Activated naive CD4-positive, alpha-beta T cell (primary cell): Measurements from ENCODE around the gene ATXN10.

Experiments used
- DNase-seq, 4 experiments: peaks; one replicate each; lab custom pipeline; 2025; lab: John Stamatoyannopoulos, UW

ATXN10 gene

DNA sequence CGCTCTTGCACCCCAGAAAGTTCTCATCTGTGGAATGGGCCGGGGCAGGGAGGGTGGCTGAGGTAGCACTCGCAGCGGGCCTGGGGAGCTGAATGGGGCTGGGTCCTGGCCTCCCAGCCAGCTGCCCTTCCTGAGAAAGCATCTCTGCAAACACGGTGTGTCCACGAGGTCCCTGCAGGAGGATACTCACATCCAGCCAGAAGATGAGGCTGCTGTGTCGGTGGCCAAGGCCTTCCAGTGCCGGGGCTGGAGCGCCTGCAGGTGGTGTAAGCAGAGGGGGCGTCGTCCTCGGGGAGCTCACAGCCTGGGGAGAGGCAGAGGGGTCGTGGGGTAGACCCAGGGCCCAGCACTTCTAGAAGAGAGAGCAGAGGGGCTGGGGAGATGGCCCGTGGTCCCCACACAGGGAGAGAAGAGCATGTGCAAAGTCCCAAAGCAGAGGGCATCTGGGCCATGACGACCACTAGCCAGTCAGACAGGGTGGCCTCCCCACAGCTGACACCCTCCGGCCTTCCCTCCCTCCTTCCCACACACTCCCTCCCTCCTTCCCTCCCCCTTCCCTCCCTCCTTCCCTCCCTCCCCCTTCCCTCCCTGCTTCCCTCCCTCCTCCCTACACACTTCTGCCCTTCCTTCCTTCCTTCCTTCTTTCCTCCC is 207.4 kb downstream of the ATXN10 start:
- no peak for DNase-seq

DNA sequence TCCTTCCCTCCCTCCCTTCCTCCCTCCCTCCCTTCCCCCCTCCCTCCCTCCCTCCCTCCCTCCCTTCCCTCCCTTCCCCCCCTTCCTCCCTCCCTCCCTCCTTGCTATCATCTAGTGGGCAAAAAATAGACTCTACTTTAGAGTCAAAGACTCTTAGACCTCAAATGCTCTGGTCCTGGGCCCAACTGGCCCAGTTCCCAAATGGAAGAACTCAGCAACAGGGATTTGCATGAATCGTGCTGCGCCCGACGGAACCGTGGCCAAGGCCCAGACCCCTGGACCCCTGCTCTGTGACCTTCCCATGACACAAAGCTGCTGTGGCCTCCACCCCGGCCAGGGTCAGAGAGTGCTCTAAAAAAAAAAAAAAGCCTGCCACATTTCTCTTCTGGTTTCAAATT is 207.9 kb downstream of the ATXN10 start:
- DNase-seq, result no peak

DNA sequence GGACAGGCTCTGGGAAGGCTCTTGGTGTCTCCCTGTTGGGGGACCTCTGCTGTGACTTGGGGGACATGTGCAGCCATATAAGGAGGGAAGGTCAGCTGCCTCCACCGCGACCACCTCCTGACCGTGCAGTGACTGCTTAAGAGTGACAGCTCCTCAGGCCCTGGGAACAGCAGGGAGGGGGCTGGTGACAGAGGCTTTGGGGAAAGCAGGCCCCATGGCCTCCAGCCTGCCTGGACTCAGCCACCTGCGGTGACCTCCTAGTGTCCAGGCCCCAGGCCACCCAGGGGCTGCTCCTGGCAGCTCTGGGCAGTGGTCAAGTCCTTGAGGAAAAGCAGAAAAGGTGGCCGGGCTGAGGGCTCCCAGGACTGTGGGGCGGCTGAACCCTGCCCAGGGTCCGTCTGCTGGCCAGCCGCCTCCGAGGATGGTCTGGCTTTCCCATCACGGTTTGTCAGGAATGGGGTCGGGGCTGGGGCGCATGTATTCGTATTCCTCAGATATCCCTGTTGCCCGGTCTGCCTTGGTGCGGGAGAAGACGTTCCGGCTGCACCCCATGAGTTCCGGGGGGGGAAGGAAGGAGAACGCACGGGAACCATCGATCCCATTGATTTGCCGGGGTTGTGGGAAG is 208.6 kb downstream of the ATXN10 start:
- no peak for DNase-seq

DNA sequence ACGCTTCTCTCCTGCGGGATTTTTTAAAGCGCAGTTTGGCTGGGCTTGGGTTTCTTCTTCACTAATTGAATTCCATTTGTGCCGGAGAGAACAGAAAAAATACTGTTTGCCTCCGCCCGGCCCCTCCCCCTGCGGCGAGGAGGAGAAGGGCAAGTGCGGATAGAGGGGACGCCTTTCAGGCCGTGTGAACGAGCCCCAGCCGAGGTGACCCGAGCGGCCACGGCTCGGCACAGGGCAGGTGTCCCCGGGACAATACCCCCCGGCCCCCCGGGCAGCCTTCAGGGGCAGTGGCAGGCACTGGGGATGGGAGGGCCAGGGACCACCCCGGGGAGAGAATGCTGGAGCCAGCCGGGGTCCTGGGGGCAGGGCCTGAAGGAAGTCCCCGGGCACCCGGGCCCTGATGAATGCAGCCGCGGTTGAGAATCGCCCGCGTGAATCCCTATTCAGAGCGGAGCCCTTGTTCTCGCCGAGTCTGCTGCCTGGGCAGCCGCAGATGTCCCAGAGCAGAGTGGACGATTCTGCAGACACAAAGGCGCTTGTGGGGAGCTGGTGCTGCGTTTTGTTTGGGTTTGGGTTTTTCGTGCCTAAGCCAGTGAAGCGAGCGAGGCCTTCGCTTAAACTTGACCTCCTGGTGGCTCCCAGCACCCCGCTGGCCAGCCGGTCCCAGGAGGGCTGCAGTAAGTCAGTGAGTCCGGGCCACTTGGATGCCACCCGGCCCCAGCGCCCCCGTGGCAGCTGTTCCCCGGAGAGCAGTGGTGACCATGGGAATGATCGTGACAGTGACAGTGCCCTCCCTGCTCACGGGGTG is 209.3 kb downstream of the ATXN10 start:
- DNase-seq, result no peak

DNA sequence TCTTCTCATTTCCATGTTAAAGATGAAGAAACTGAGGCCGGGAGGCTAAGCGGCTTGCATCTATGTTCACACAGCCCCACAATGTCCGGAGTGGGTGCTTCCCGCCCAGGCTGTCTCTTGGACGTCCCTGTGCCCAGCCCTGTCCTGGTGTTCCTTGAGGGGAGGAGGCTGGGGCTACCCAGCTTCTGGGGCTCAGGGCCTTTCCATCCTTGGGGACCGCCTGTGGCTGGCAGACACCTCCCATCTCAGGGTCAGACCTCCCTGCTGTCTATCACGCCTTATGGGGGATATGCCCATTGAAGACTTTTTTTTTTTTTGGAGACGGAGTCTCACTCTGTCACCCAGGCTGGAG is 209.9 kb downstream of the ATXN10 start:
- DNase-seq, result no peak

DNA sequence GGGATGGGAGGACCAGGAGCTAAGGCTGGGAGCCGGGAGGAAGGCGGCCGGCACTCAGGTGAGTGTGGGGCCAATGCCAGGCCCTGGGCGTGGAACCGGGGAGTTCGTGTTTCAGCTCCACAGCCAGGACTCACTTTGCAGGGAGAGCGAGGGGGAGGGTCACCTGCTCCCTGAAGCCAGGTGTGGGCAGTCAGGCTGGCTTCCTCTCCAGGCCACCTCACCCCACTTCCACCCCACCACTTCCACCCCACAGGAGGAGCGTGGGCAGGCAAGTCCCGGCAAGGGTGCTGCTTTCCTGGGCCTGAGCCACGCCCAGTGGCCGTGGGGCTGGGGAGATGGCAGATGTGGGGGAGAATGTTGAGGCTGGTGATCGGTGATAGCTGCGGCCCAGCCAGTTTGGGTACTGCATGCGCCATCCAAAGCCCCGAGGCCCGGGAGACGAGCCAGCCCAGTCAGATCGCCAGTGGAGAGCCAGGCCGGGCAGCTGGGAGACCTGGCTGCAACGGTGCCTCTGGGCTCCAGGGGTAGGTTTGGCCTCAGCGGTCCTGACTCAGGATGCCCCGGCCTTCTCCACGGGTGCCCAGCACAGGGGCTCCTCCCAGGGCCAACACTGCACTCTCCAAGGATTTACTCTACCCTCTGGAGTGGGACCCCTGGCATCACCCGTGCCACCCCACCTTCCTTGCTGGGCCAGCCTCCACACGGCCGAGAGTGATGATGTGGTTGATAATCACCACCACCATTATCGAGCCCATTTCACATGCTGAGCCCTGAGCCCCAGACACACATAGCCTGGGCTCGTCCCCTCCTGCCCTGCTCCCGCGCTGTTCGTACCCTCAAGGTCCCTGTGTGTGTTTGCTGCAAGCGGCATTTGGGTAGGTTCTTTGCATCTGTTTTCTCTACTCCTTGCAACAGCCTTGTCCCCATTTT is 211.5 kb downstream of the ATXN10 start:
- no peak for DNase-seq

DNA sequence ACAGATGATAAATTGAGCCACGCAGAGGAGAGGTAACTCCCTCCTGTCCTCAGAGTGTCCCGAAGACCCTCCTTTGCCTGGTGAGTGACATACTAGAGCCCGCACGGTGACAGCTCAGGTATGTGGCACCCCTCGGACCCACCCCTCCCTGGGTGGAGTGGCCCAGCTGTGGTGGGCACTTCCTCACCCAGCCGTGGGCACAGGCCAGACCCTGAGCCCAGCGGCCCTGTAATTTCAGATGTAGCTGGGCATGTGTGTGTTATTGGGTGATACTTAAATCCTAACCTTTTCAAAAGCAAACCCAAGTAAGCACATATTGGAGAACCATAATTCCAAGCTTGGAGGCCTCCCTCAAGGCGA is 212.2 kb downstream of the ATXN10 start:
- DNase-seq, result no peak

DNA sequence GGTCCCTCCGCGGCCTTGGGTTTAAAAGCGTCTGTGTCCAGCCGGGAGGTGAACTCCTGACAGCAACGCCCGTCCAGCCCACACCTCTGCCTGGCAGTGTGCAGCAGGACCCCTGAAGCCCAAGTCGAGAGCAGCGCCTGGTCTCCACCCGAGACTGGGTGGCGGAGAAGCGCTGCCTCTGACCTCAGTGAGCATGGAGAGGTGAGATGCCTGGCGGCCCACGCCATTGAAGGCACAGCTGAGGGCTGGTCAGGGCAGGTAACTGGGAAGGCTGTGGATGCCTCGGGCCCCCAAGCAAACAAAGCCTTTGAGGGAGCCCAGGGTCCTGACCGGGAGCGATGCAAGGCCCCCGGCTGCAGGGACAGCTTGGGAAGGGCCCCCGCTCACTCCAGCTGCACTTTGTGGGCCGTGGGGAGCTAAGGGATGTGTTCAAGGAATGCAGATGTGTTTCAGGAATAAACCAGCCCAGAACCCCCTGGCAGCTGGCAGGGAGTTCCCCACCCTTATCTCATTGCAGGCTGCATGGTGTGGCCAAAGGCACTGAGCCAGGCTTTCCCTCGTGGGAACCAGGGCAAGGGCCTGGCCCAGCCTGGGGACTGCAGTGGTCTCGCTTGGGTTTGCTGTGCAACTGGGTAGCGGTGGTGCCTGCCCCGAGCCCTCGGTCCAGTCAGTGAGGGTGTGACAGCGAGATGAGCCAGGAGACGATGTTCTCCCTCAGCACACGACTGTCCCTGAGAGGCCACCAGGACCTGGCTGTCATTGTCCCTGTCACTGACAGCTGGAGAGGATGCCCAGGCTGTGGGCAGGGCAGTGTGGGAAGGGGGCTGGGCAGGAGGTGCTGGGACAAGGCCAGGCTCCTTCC is 212.8 kb downstream of the ATXN10 start:
- DNase-seq, result no peak

DNA sequence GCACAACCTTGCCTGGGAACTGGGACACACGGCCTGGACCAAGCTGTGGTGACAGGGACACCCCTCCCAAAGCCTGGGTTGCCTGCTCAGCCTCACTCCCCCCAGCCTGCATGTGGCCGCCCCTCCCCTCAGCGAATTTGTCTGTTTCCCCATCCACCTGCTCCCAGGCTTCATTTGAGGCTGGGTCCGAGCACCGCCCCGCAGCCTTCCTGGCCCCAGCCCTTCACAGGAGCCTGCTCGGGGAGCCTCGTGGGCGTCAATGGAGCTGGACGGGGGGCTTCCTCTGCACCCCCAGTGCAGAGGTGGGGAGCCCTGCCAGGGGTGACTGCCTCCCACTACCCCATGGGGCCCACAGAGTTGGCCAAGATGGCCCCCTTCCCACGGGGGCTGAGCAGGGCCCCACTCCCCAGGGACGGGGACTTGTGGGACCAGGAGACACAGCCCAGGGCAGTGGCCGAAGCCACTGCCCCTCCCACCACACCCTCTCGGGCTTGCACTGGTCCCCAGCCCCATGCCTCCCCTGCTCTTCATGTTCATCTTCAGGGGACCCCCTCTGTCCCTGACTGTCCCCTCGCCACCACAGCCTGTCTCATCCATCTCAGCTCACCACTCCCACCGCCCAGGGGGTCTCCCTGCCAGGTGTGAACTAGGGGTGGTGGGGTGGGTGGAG is 213.7 kb downstream of the ATXN10 start:
- no peak for DNase-seq

DNA sequence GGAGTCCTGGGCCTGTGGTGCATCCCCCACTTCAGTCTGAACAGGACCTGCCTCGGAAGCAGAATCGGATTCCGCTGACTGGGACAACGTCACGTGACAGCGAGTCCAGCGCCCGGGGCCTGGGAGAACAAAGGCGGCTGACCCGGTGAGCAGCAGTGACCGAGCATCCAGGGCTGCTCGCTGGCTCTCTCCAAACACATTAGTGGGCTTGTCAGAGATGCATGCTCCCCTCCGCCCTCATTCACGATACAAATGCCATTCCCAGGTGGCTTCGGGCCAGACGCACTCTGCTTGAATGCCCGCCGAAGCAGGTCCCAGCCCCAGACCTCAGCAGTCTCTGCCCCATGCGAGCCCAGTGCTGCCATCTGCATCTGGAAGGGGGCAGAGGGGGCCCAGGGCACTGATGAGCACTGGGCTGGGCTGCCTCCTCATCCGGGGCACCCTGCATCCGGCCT is 214.3 kb downstream of the ATXN10 start:
- DNase-seq, result no peak

DNA sequence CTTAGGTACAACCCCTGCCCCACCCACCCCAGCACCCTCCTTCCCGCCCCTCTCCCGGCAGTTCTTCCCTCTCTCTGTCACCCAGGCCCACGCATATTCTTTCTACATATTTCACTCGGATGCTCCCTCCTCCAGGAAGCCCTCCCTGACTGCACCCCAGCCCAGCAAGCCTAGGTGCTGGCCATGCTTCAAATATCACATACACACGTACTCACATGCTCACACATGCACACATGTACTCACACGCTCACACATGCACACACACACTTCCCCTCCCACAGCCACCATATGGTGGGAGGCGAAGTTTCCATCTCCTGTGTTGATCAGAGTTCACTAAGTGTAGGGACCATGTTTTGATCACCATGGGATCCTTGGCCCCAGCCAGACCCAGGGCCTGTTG is 214.9 kb downstream of the ATXN10 start:
- no peak for DNase-seq

DNA sequence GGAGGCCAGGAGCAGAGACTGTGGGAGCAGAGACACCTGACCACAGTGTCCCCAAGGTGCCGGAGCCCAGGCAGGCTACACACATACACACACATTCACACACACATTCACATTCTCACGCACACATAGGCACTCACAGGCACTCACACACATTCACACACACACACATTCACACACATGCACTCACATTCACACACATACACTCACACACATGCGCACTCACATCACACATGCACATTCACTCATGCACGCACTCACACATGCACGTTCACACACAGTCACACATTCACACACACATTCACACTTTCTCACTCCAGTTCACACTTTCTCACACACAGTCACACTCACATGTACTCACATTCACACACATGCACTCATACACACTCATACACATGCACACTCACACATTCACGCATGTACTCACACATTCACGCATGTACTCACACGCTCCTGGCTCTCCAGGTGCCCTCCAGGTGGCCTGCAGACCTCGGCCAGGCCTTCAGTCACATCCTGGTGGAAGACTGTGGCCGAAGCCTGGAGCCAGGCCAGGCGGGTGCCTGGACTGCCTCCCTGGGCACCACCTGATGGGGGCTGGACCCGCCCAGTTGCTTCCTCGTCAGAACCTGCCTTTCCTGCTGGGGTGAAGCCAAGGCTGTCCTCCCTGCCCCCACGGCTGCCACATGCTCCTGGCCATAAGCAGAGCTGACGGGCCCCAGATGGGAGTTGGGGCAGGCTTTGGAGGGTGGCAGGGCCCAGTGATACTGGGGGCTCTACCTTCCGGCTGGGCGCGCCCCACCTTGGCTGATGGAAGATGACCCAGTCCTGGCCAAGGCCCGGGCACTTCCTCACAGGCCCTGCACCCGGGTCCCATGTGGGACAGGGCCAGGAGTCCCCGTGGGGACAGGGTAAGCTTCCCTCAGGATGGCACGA is 215.8 kb downstream of the ATXN10 start:
- no peak for DNase-seq

DNA sequence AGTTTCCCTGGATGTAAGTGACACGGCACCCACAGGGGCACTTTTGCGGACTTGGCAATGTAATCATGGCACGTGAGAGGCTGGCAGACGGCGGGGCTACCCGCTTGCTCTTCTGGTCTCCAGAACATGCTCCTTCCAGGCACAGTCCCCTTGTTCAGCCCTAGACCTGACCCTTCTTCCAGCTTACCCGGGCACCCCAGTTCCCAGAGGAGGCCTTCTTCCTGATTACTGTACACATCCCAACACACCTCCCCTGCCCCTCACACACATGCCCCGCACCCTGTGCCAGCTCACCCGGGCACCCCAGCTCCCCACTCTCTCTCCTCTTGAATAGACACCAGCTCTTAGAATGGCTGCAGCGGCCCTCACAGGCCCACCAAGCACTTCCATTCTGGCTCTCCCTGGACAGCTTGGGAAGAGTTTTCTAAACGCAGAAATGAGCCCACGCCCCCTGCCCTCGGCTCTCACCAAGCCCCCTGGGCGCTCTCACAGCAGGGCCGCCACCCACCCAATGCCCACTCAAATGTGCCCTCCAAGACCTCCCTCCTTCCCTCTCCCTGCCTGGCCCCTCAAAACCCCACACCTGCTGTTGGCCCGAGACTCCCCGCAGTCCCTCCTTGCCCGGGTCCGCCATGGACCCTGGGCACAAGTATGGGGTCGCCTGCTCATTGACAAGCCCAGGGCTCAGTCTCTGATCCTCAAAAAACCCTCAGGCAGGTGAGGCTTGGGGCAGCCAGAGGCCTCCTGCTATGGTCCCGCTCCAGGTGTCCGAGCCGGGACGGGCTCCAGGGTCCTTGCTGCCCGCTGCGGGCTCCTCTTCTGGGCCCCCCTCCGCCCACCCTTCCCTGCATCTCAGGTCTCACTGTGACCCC is 216.8 kb downstream of the ATXN10 start:
- no peak for DNase-seq

DNA sequence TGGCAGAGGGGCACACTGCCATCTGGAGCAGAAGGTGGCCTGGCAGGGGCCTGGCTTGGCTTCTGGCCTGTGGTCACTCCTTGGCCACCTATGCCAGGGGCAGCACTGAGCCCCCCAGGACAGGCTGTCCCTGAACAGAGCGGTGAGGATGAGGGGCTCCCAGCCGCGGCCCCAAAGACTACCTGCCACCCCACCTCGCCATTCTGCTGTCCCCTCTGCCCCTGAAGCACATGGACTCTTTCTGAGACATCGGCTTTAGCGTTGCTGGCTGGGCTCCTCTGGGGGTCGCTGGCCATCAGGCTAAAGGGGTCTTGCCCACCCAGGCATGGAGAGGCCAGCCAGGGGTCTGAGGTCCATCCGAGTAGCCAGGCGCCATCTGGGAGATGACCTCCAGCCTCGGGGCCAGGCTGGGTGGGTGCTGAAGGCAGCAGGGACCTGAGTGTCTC is 217.5 kb downstream of the ATXN10 start:
- DNase-seq, result no peak

DNA sequence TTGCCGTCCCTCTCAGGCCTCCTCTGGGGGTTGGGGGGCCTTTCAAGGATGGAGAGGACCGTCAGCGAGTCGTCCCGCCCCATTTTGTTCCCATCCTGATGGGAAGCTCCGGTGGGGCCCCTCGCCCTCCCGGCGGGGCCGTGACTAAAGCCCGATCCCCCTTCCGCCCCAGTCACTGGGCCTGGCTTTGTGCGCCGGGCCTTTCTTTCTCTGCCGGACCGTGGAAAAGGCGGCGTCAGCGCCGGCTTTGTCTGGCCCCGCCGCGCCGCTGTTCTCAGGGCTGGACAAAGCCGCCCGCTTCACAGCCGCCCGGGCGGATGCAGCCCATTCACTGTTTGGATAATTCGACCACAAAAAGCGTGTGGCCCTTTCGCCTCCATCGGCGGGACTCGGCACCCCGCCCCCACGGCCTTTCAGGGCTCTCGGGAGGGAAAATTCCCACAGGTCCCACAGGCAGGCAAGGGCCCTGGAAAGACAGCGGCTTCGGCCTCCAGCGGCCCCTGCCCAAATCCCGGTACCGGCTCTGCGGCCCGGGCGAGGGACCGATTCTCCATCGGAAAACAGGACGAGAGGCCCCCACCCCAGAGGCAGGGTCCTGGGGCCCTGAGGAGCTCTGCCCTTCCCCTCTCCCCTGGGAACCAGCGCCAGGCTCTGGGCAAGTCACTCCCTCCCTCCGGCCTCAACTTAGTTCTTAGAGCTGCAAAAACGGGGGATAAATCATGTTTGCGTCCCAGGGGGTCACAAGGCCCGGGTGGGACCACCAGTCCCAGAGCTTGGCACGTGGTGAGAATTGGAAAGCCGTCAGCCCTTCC is 218.1 kb downstream of the ATXN10 start:
- DNase-seq, result no peak

DNA sequence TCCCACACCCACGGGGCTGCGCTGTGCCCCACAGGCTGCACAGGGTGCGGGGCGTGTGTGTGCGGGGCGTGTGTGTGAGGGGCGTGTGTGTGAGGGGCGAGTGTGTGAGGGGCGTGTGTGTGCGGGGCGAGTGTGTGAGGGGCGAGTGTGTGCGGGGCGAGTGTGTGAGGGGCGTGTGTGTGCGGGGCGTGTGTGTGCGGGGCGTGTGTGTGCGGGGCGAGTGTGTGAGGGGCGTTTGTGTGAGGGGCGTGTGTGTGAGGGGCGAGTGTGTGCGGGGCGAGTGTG is 218.7 kb downstream of the ATXN10 start:
- DNase-seq, result no peak

DNA sequence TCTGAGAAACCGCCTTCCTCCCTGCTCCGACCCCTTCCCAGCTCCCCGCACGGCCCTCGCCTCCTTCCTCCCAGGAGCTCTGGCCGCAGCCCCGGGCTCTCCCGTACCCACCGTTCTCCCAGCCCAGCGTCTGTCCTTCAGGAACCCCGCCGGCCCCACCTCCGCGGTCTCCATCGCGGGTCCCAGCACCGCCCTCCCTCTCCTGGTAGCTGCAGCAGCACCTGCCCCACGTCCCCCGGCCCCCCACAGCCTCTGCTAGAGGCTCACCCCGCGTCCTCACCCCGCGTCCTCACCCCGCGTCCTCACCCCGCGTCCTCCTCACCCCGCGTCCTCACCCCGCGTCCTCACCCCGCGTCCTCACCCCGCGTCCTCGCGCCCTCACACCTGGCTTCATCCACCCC is 219.4 kb downstream of the ATXN10 start:
- DNase-seq, result no peak

DNA sequence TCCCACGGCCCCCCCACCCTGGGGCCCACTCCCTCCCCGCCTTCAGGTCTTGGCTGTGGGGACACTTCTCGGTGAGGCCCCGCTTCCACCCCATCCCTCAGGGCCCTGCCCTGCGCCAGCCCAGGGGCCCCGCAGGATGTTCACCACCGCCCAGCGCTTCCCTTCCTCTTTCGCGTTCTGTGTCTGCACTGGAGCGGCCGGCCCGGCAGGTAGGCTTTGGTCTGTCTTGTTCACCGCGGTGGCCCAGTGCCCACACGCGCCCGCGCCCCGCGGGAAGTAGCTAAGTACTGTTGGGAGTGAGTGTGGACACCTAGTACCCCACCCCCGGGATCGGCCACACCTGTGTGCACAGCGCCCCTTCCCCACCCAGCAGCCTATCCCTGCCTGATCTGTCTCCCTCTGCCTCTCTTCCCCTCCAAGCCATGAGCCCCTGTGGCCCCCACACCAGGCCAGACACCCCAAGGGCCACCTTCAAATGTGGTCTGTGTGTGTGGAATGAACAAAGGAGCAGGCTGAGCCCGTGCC is 219.9 kb downstream of the ATXN10 start:
- DNase-seq, result no peak
